GM18508 (cell line): ENCODE measurements around the gene CEP135.
A peak's percentile ranks its signal among the peaks of the same experiment; 100 is the strongest.
"Not testable (repeated sequence)": the region's sequence is repeated elsewhere in the genome, so short reads cannot be mapped to it uniquely, and the experiment has no call there.

ENCODE experiments used
- ATAC-seq: cut with Tn5 transposase; IDR thresholded peaks from one replicate; pipeline ENCODE4 v1.9.1; 2021; ENCODE audit warnings: moderate number of reproducible peaks; ENCODE audit not compliant: insufficient read depth, unreplicated experiment

The CEP135 gene, protein sequence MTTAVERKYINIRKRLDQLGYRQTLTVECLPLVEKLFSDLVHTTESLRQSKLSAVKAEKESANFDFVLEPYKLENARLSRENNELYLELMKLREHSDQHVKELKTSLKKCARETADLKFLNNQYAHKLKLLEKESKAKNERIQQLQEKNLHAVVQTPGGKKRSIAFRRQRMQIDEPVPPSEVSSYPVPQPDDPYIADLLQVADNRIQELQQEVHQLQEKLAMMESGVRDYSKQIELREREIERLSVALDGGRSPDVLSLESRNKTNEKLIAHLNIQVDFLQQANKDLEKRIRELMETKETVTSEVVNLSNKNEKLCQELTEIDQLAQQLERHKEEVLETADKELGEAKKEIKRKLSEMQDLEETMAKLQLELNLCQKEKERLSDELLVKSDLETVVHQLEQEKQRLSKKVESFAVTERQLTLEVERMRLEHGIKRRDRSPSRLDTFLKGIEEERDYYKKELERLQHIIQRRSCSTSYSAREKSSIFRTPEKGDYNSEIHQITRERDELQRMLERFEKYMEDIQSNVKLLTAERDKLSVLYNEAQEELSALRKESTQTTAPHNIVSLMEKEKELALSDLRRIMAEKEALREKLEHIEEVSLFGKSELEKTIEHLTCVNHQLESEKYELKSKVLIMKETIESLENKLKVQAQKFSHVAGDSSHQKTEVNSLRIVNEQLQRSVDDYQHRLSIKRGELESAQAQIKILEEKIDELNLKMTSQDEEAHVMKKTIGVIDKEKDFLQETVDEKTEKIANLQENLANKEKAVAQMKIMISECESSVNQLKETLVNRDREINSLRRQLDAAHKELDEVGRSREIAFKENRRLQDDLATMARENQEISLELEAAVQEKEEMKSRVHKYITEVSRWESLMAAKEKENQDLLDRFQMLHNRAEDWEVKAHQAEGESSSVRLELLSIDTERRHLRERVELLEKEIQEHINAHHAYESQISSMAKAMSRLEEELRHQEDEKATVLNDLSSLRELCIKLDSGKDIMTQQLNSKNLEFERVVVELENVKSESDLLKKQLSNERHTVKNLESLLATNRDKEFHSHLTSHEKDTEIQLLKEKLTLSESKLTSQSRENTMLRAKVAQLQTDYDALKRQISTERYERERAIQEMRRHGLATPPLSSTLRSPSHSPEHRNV

DNA sequence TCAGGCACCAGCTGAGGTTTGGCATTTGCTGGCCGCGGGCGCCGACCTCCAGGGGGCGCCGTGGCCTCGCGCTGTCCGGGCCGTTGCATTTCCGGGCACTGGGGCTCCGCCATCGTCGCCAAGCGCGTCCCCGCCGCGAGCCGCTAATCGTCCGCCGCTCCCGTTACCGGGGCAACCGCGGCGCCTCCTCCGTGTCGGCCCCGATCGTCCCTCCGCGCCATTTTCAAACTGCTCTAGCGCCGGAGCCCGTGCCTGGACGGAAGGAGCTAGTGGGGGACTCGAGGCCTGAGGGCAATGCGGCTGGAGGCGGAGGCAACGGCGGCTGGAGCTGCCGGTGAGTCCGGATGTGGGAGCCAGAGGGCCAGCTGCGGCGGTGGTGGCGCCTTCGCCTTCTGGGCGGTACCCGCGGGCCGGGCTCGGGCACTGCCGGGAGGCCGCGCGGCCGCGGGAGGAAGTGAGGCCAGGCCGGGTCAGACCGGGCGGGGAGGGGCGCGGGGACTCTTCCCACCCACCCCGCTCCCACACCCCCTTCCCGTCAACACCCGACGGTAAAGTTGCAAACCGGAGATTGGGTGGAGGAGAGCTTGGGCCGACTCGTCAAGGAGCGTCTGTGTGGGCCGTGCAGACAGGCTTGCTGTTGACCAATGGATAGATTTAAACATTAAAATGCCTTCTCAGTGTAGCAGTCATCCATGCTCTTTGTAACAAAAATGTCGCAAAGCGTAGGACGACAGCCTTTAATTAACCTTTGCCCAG lies at the start of gene CEP135:
Gene CEP135 (plus strand): TSS at position 220 of the 756 bp plus-strand sequence. CDS start 3,186 bp downstream, outside the sequence.
- peak; percentile 50 for ATAC-seq

DNA sequence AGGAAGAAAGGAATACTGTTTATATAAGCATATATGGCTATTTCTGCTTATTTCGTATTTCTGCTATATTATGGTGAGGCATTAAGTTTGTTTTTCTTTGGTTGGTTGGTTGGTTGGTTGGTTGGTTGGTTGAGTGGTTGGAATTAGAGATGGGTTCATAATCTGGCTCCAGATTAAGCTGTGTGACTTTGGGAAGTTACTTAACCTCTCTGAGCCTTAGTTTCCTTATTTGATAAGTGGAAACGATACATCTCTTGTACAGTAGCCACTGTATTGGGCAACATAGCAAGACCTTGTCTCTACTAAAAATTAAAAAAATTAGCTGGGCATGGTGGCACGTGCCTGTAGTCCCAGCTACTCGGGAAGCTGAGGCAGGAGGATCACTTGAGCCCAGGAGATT lies 46.1 kb upstream of the CEP135 start:
- no peak for ATAC-seq

DNA sequence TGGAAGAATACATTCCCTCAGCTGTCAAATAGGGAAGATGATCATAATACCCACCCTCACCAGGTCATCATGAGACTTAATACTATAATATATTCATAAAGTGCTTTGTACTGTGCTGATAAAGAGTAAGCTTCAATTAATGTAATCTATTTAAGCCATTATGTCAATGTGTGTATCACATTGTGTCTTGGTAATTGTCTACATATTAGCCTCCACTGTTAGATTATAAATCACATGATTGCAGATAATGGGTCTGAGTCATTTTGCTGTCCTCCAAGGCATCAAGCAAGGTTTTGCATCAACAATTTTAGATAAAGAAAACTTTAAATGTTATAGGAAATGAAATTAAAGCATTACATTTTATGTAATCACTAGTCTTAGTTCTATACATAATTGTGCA lies 45.2 kb upstream of the CEP135 start:
- ATAC-seq = no peak

DNA sequence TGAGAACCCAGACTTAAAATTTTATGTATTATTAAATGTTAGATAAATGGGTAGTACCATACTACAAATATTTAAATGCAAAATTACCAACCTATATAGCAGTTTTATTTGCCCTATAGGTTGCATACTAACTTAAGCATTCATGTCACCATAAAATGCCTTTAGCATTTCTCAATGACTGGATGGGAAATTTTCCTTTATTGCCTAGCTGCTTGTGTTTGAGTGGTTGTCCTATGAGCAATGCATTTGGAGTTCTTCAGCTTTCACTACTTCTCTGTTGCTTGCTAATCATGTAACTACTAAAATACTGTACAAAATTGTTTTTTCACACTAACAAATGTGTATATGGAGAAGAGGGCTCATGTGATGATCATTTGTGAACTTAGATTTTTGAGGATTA lies 44.2 kb upstream of the CEP135 start:
- ATAC-seq = no peak

DNA sequence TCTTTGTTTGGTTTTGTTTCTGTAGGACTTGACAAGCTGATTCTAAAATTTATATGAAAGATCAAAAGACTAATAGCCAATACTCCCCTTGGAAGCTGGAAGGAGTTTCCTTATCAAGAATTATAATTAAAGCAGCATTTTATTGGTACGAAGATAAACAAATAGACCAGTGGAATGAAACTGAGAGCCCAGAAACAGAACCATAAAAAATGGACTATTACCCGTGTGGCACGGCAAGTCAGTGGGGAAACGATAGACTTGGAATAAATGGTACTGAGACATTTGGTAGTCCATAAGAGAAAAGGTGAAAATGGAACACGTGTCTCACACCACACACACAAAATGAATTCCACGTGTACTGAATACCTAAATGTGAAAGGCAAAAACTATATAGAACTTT lies 42.4 kb upstream of the CEP135 start:
- no peak for ATAC-seq

DNA sequence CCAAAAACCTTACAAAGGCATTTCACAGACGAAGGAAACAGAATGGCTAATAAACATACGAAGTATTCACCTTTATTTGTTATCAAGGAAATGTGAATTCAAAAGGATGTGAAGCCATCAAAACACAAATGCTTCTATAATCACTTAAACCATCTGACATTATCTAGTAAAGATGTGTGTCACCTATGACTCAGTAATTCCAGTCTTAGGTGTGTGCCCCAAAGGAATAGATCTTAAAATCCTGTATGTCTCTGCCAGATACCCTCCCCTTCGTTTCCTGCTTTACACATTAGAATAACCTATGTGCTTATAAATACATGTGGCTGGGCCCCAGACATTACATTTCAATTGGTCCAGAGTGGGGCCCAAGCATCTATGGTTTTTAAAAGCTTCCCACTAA lies 41.8 kb upstream of the CEP135 start:
- ATAC-seq = no peak

DNA sequence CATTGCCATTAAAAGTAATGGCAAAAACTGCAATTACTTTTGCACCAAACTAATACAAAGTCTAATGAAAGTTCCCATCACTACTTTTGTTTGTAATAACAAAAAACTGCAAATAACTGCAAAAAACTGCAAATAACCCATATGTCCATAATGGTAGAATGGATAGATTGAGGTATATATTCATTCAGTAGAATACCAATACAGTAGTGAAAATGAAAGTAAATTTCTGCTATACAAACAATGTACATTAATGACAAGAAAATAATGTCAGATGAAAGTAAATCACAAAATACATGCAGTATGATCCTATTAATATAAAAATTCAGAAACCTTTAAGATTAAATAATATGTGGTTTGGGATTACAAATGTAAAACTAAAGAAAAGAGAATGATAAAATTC lies 41.3 kb upstream of the CEP135 start:
- ATAC-seq = no peak

DNA sequence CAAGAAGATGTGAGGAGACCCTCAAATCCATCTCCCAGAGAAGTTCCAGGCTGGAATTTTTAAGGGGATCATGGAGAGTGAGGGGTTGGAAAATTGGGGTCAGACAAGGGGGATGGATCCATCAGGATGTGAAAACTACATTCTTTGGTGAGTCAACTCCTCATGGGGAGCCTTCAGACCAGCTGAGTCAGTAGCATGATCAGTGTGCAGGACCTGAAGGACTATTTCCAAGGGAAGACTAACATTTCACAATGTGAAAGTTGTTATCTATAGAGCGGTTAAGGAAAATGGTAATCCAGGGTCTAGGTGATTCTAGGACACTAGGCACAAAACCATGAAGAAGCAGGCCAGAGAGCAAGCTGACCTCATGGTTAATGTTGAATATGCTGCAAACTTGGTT lies 38.6 kb upstream of the CEP135 start:
- no peak for ATAC-seq

DNA sequence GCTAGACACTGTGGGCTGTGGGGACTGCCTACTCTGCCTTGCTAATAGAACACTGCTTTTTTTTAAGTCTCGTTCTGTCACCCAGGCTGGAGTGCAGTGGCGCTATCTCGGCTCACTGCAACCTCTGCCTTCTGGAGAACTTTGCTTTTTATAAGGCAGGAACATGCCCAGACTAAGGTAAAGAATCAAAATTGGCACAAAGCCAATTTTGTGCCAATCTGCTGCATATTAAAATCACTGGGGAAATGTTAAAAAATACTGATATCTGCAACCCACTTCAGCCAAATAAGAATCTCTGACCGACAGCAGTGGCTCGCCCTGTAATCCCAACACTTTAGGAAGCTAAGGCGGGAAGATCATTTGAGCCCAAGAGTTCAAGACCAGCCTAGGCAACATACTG lies 36.5 kb upstream of the CEP135 start:
- ATAC-seq = no peak

DNA sequence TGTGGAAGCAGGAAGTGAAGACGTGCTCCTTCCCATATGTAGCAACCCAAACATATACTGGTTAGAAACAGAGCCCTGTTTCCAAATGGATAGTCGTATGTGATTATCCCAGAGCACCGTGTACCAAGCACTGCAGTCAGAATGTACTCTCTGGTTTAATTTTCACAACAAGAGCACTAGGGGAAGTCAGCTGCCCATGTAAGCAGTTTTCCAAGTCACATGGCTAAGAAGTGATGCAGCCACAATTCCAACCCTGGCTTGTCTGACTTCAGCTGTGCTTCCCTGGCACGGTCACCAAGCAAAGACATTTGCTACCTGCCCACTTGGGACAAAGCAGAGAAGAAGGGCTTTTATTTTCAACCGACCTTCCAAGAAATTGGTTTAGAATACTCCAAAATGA lies 28.2 kb upstream of the CEP135 start:
- no peak for ATAC-seq

DNA sequence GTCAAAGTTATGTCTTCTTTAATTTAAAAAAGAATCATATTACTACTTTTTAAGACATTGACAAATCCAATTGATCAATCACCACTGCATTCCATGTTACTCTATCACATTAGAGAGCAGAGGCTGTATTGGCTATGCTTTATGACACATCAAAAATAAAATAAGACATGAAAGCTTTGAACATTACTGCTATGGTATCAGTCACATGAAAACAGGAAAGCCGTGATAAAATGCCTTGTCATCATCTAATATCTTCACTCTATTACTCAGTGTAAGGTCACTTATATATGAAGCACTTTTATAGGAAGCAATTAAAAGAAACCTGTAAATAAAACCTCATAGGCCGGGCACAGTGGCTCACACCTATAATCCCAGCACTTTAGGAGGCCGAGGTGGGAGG lies 27.7 kb upstream of the CEP135 start:
- ATAC-seq = no peak

DNA sequence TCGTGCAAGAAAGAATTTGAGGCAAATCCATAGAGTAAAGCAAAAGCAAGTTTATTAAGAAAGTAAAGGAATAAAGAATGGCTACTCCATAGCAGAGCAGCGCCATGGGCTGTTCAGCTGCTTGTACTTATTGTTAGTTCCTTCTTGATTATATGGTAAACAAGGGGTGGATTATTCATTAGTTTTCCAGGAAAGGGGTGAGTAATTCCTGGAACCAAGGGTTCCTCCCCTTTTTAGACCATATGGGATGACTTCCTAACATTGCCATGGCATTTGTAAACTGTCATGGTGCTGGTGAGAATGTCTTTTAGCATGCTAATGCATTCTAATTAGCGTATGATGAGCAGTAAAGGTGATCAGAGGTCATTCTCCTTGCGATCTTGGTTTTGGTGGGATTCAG lies 23.5 kb upstream of the CEP135 start:
- no peak for ATAC-seq

DNA sequence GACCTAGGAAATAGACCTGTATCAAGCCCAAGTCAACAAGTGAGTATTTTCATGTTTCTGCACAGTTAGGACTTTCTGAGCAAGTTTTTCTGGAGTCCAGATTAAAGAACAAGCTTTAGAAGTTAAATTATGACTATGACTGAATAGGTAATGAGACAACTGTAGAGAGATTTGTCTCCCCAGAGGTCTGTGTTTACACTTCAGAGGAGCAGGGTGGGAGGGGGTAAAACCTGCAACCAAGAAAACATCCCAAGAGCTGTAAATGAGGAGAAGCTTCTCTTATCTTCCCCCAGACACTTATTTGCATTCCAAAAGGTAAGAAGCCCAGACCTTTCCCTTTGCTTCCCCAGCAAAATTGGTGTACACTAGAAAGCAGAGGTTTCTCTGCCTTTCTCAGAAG lies 22.1 kb upstream of the CEP135 start:
- no peak for ATAC-seq

DNA sequence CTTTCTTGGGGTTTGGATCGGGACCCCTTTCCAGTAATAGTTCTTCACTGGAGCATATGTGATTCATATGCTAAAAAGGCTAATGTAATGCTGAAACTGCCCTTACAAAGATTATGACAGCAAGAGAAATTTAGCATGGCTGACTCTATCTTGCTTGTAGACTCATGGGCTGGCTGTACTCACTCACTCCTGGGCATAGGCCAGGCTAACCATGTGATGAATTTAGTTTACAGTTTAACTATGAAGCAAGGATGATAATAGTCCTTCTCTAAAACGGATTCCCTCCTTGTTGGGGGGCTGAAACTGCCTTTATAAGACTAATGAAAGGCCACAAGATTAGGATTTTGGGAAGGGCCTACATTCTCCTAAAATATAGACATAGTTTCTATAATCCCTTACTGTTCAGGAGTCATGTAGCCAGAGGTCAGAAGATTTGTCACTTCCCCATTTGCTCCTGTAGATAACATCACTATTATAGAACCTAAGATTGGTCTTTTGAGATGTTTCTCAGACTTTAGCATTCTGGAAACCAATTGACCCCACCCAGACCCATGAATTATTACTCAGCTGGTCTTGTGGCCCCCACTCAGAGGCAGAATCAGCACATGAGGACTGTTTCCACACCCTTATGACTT lies 20.8 kb upstream of the CEP135 start:
- no peak for ATAC-seq

DNA sequence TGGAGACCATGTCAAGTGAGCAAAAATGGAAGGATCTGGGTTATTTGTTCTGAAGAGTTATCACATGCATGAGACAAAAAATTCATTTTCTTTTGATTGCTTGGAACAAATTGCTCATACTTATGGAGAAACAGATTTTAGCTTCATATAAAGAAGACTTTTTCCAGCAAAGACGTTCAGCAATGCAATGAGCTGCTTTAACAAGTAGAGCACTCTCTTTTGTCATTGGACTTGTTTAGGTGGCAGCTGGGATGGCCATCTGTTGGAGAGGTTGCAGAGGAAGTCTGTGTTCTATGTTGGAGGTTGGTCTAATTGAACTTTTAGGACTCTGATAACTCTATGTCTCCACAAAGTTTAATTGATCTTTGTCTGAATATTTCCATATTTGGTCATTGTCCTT lies 19.9 kb upstream of the CEP135 start:
- ATAC-seq = no peak

DNA sequence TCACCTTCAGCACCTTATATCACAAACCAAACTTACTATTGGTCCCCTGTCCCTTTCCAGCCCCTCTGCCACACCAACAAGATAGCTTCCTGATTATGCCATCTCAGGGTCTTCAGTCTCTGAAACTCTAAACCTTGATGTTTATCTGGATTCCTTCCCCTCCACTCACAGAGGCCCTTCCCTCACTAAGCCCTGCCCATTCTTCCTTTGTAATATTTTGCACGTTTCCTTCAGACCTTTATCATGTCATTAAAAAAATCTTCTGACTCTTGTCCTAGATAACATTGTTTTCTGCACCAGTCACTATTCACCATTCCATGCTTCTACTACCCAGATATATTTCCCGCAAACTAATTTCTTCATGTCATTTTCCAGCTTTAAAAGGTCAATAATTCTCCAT lies 17.7 kb upstream of the CEP135 start:
- ATAC-seq = no peak

DNA sequence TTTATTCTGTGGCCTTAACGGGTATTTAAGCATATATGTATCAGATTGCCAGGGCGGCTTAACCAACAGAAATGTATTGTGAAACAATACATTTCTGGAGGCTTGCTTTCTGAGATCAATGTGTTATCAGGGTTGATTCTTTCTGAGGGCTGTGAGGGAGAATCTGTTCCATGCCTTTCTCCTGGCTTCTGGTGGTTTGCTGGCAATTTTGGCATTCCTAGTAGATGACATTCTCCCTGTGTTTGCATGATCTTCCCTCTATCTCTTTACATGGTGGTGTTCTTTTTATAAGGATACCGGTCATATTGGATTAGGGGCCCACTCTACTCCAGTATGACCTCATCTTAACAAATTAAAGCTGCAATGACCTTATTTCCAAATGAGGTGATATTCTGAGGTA lies 16.9 kb upstream of the CEP135 start:
- no peak for ATAC-seq

DNA sequence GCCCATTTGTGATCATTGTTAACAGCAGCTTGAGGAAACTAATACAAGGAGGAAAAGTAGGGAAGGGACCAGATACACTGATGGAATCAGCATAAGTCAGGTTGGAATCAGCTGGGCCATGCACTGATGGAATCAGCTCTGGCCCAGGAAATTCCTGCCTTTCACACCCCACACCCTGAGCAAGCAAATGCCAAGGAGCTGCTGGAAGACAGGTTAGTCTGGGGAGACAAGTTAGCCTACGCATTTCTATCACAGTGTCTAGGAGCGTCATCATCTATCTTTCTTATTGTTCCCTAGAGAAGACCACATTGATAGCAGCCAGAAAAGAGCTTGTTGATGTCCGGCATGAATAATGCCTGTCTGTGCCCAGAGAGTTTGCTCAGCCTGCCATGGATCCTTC lies 16.2 kb upstream of the CEP135 start:
- no peak for ATAC-seq

DNA sequence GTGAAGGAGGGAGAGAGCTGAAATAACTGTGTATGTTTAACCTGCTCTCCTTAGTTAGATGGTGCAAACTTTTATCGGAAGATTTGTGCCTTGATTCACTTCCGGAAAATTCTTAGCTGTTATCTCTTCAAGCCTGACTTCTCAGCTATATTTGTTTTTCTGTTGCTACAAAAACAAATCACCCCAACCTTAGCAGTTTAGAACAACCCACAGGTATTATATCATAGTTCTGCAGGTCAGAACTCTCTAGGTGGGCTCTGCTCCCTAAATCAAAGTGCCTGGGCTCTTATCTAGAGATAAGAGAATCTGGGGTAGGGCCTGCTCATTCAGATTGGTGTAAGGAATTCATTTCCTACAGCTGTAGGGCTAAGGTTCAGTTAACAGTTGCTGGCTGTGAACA lies 15.1 kb upstream of the CEP135 start:
- no peak for ATAC-seq

DNA sequence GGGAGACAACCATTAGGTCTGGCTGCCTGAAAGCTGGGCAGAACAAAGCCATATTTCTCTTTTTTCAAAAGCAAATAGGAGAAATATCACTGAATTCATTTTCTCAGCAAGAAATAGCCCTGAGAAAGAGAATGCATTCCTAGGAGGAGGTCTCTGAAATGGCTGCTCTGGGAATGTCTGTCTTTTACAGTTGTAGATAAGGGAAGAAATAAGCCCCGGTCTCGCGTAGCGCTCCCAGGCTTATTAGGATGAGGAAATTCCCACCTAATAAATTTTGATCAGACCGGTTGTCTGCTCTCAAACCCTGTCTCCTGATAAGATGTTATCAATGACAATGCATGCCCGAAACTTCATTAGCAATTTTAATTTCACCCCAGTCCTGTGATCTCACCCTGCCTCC lies 12.8 kb upstream of the CEP135 start:
- not testable (repeated sequence) for ATAC-seq
